ENCODE results near the gene IHH. TPM values are rescaled to one million over a fixed set of nuclear protein-coding genes. Genes with fewer than 3 reads are reported as not detected.

The IHH gene
- polyA plus RNA-seq, 3 donors = not detected

GRCh38 chr2:219018726-219019125 lies 42.0 kb downstream of the IHH start:
- Histone ChIP-seq H3K9ac (ENCODE audit: insufficient read depth, low read length, poor library complexity, severe bottlenecking) (no peak overlapping the region), H3K9me3 (replicated peaks in 1 of 2; ENCODE audit: control insufficient read depth in 1 of 2, insufficient read depth in 1 of 2, low read length in 2 of 2) (no peaks in the 10 kb centered on the region), H3K4me2 (replicated peaks; ENCODE audit: extremely low read depth, low read length, poor library complexity, severe bottlenecking) (no peak overlapping the region), H3K4me3 (replicated peaks in 1 of 3; ENCODE audit: low read depth in 2 of 3, low read length in 3 of 3) (no peak overlapping the region), H2AFZ (ENCODE audit: insufficient read depth, low read depth, low read length, poor library complexity, severe bottlenecking) (no peak overlapping the region), H3K4me1 (ENCODE audit: control insufficient read depth in 1 of 2, insufficient read depth in 2 of 2, low read length in 2 of 2) (peaks cover 11 to 17% of the 10 kb centered on the region in 2 donors), H3K27me3 (ENCODE audit: control insufficient read depth in 2 of 2, insufficient read depth in 2 of 2, low read length in 2 of 2) (no peaks in the 10 kb centered on the region), H3K27ac (ENCODE audit: low read depth in 1 of 2, low read length in 2 of 2) (no peak overlapping the region), H4K20me1 (ENCODE audit: insufficient read depth, low read length) (no peaks in the 10 kb centered on the region), H3K36me3 (replicated peaks in 1 of 2; ENCODE audit: control insufficient read depth in 1 of 2, insufficient read depth in 2 of 2, low read length in 2 of 2) (no peaks in the 10 kb centered on the region), H3K79me2 (ENCODE audit: insufficient read depth, low read length) (no peaks in the 10 kb centered on the region)
- Mint-ChIP-seq H3K4me1 (peaks cover 11% of the 10 kb centered on the region), H3K27ac (no peak overlapping the region), H3K36me3 (no peaks in the 10 kb centered on the region), H3K27me3 (ENCODE audit: low read depth in 3 of 3) (peaks cover 7 to 19% (median 15%) of the 10 kb centered on the region in 3 donors), H3K9me3 (no peaks in the 10 kb centered on the region), H3K4me3 (no peak overlapping the region)
- intact Hi-C loops (cut with micrococcal nuclease) = no loop called here
- no peak for TF ChIP-seq CTCF (IDR thresholded peaks at IDR 0.05)
- no peak for DNase-seq
- 88% methylated on average over 7 of the region's 10 CpGs for WGBS (ENCODE audit: insufficient coverage)

DNA sequence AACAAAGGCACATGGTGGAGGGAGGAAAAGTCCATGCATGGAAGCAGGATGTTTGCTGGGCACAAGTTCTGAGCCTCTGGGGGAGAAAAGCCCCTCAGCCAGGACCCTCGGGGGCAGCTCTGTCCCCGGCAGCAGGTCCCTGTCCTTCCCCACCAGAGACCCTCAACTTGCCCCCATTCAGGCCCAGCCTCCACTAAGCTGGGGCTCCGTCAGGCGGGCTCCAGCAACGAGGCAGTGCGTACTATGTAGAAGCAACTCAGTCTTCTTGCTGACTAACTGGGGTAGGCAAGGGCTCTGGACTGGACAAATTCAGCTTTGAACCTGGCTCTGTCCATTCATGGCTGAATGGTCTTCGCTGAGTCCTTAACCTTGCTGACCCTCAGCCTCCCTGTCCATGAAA lies 42.4 kb downstream of the IHH start:
- intact Hi-C loops (cut with micrococcal nuclease) = no loop called here
- no peak for TF ChIP-seq CTCF (IDR thresholded peaks at IDR 0.05)
- no peak for DNase-seq
- Histone ChIP-seq H3K27ac (ENCODE audit: low read depth in 1 of 2, low read length in 2 of 2) (no peak overlapping the region), H3K4me2 (replicated peaks; ENCODE audit: extremely low read depth, low read length, poor library complexity, severe bottlenecking) (no peak overlapping the region), H3K27me3 (ENCODE audit: control insufficient read depth in 2 of 2, insufficient read depth in 2 of 2, low read length in 2 of 2) (no peaks in the 10 kb centered on the region), H2AFZ (ENCODE audit: insufficient read depth, low read depth, low read length, poor library complexity, severe bottlenecking) (no peak overlapping the region), H4K20me1 (ENCODE audit: insufficient read depth, low read length) (no peaks in the 10 kb centered on the region), H3K9ac (ENCODE audit: insufficient read depth, low read length, poor library complexity, severe bottlenecking) (no peak overlapping the region), H3K79me2 (ENCODE audit: insufficient read depth, low read length) (no peaks in the 10 kb centered on the region), H3K36me3 (replicated peaks in 1 of 2; ENCODE audit: control insufficient read depth in 1 of 2, insufficient read depth in 2 of 2, low read length in 2 of 2) (no peaks in the 10 kb centered on the region), H3K4me1 (ENCODE audit: control insufficient read depth in 1 of 2, insufficient read depth in 2 of 2, low read length in 2 of 2) (peaks cover 11 to 17% of the 10 kb centered on the region in 2 donors), H3K4me3 (replicated peaks in 1 of 3; ENCODE audit: low read depth in 2 of 3, low read length in 3 of 3) (no peak overlapping the region), H3K9me3 (replicated peaks in 1 of 2; ENCODE audit: control insufficient read depth in 1 of 2, insufficient read depth in 1 of 2, low read length in 2 of 2) (no peaks in the 10 kb centered on the region)
- Mint-ChIP-seq H3K36me3 (no peaks in the 10 kb centered on the region), H3K9me3 (no peaks in the 10 kb centered on the region), H3K27me3 (ENCODE audit: low read depth in 3 of 3) (peaks cover 8 to 23% (median 18%) of the 10 kb centered on the region in 3 donors), H3K4me1 (peaks cover 11% of the 10 kb centered on the region), H3K4me3 (no peak overlapping the region), H3K27ac (no peak overlapping the region)
- WGBS (ENCODE audit: insufficient coverage) = 100% methylated on average over 6 of the region's 7 CpGs

Measured in CD14-positive monocyte (primary cell).